Loucy (cell line): ENCODE results near the gene KIR2DL4.
"Not testable (repeated sequence)": the region's sequence is repeated elsewhere in the genome, so short reads cannot be mapped to it uniquely, and the experiment has no call there.

Experiments
- CTCF ChIP-seq: fragments of 200-600 bp; sonication (generic); conservative IDR thresholded peaks from 2 replicates; pipeline ENCODE4 v1.5.1; 2014; ENCODE audit warnings: mild to moderate bottlenecking, antibody characterized with exemption, low read length
- EZH2phosphoT487 ChIP-seq: fragments of 200-600 bp; IDR thresholded peaks from 2 replicates; pipeline ENCODE4 v1.6.1; 2018; ENCODE audit warnings: antibody characterized with exemption, mild to moderate bottlenecking, moderate library complexity, borderline replicate concordance

DNA sequence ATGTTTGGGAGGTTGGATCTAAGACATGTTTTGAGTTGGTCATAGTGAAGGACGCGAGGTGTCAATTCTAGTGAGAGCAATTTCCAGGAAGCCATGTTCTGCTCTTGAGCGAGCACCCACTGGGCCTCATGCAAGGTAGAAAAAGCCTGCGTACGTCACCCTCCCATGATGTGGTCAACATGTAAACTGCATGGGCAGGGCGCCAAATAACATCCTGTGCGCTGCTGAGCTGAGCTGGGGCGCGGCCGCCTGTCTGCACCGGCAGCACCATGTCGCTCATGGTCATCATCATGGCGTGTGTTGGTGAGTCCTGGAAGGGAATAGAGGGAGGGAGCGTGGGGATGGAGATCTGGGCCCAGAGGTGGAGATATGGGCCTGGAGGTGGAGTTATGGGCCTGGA, 29.1 kb downstream of the KIR2DL4 start, which contains the start of gene KIR2DS4:
- not testable (repeated sequence) for TF ChIP-seq CTCF, EZH2phosphoT487
